Calu3 (cell line): ENCODE data around the gene B4GALT1. TPM values are rescaled to one million over a fixed set of nuclear protein-coding genes. Genes with fewer than 3 reads are reported as not detected.

Experiments used
- BruUV-seq: library from RNA; stranded (reverse); fragments of 400-500 nt; replicated peaks from 2 replicates; lab custom pipeline; 2021; lab: Mats Ljungman, UMichigan
- CTCF ChIA-PET: fragments of 300-600 bp; sonication (Branson Sonifier 250); formaldehyde crosslinking; loops from one replicate; lab custom pipeline; 2022; ENCODE audit warnings: antibody characterized with exemption; lab: Charles Lee
- DNase-seq: peaks from one replicate; pipeline ENCODE4 v3.0.0; 2022
- H3K27ac Mint-ChIP-seq: one replicate; pipeline ENCODE4 v1.8.0; 2022; ENCODE audit warnings: mixed read lengths; ENCODE audit not compliant: unreplicated experiment
- H3K27me3 Mint-ChIP-seq: one replicate; pipeline ENCODE4 v1.8.0; 2022; ENCODE audit warnings: mixed read lengths; ENCODE audit not compliant: unreplicated experiment
- H3K36me3 Mint-ChIP-seq: one replicate; pipeline ENCODE4 v1.8.0; 2022; ENCODE audit warnings: mild to moderate bottlenecking, moderate library complexity, mixed read lengths; ENCODE audit not compliant: insufficient read depth, unreplicated experiment
- H3K4me1 Mint-ChIP-seq: one replicate; pipeline ENCODE4 v1.8.0; 2022; ENCODE audit warnings: mild to moderate bottlenecking, low read depth, mixed read lengths; ENCODE audit not compliant: unreplicated experiment
- H3K4me3 Mint-ChIP-seq: one replicate; pipeline ENCODE4 v1.8.0; 2022; ENCODE audit warnings: mild to moderate bottlenecking, low read depth, moderate library complexity, mixed read lengths; ENCODE audit not compliant: unreplicated experiment
- H3K9me3 Mint-ChIP-seq: one replicate; pipeline ENCODE4 v1.8.0; 2022; ENCODE audit warnings: low read depth, mixed read lengths; ENCODE audit not compliant: unreplicated experiment
- intact Hi-C: fragments of 100-400 bp; cut with micrococcal nuclease; formaldehyde crosslinking; loops from one replicate; pipeline ENCODE4 v1.10.0; 2022; ENCODE audit not compliant: unreplicated experiment
- total RNA-seq: library from RNA; stranded (reverse); gene quantifications from 2 replicates; pipeline ENCODE4 v1.2.3, GENCODE V29; 2022
- TF ChIP-seq, protein P1 (sequence below): fragments of 200-600 bp; IDR thresholded peaks from one replicate; pipeline ENCODE4 v1.8.0; 2022; ENCODE audit warnings: antibody characterized with exemption; ENCODE audit not compliant: unreplicated experiment

Gene B4GALT1
- total RNA-seq, 1 experiment from 2014 or later = 71.1 TPM

DNA sequence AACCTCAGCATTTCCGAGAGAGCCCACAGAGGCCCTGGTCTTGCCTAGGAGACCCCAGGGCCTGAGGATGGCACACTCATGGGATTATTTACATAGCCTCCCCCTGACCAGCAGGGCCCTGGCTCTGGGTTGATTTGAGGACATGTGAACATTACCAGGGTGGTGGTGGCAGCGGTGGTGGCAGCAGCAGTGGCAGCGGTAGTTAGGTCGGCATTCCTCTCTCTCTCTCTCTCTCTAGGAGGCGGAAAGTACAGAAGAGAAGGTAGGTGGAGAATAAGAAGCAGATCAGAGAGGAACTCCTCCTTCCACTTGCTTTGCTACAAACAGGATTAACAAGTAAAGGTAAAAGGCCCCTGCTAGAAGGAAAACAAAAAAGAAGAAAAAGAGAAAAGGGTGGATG is 39.3 kb downstream of the B4GALT1 start:
- Mint-ChIP-seq H3K4me1 (peaks cover 54% of the 10 kb centered on the region), H3K9me3 (no peaks in the 10 kb centered on the region), H3K4me3 (no peak overlapping the region), H3K27ac (peak overlapping the region; percentile 56), H3K27me3 (no peaks in the 10 kb centered on the region), H3K36me3 (peaks cover 31% of the 10 kb centered on the region)
- intact Hi-C loops = no loop called here
- no peak for DNase-seq
- CTCF ChIA-PET = no interaction called here
- no TSS peak for BruUV-seq
- TF ChIP-seq, protein P1, sequence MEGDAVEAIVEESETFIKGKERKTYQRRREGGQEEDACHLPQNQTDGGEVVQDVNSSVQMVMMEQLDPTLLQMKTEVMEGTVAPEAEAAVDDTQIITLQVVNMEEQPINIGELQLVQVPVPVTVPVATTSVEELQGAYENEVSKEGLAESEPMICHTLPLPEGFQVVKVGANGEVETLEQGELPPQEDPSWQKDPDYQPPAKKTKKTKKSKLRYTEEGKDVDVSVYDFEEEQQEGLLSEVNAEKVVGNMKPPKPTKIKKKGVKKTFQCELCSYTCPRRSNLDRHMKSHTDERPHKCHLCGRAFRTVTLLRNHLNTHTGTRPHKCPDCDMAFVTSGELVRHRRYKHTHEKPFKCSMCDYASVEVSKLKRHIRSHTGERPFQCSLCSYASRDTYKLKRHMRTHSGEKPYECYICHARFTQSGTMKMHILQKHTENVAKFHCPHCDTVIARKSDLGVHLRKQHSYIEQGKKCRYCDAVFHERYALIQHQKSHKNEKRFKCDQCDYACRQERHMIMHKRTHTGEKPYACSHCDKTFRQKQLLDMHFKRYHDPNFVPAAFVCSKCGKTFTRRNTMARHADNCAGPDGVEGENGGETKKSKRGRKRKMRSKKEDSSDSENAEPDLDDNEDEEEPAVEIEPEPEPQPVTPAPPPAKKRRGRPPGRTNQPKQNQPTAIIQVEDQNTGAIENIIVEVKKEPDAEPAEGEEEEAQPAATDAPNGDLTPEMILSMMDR = no peak

DNA sequence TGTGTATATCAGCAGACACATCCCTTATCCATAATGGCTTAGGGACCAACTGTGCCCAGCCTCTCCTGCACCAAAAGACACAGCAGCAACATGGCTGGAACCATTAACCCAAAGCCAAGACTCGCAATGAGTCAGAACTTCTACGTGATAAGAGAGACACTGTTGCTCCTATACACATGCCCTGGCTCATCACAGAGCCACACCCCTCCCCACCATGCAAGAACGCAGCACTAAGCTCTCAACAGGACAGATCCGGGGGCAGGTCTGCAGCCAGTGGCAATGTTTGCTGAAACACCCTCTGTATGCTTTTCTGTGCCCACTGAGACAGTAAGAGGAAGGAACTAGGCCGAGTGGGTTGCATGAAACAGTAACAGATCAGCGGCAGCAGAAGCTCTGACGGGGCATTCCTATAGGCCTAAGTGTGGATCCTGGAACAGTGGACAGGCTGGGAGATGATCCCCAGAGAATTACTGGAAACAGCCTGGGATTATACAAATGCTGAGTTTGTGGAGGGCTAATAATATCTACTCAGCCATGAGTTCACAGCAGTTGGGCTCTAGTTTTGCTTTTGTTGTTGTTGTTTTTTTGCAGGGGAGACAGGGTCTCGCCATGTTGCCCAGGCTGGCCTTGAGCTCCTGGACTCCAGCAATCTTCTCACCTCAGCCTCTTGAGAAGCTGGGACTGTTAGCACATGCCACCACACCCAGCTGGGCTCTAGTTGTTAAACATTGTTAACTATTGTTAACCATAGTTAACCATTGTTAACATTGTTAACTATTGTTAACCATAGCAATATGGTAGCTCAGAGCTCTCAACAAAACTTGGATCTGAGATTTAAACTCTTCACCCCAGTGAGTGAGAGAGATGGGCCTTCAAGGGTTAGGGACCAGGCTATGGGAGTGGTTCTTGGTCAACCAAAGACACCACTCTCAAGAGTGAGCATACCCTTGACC is 41.0 kb downstream of the B4GALT1 start:
- TF ChIP-seq, protein P1 = no peak
- no peak for DNase-seq
- CTCF ChIA-PET = interaction anchor here (0.6 kb wide), 1 partner anchor 612 kb away, joined by 4 read pairs; no protein-coding TSS in a partner anchor

DNA sequence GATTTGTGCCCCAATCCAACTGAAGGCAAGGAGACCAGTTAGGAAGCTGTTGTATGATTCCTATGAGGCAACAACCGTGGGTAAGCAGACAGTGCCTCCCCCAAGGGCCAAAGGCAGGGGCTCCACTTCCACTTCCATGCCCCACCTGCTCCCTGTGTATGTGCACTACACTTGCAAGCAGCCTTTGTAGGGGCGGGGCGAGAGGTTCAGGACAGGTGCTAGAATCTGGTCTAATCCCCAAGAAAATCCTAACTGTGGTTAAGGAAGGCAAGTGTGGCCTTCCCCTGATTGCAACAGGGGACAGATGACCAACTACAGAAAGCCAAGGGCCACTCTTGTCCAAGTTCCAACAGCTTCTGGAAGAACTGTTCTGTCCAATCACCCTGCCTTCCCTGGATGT is 41.7 kb downstream of the B4GALT1 start:
- Mint-ChIP-seq H3K4me1 (peaks cover 35% of the 10 kb centered on the region), H3K27ac (no peak overlapping the region)

More for the DNA sequence above, 41.0 kb downstream of the B4GALT1 start:
- H3K36me3 Mint-ChIP-seq = peaks cover 31% of the 10 kb centered on the region
- H3K27me3 Mint-ChIP-seq = no peaks in the 10 kb centered on the region
- peaks cover 42% of the 10 kb centered on the region for H3K4me1 Mint-ChIP-seq
- intact Hi-C loops = no loop called here
- no peak overlapping the region for H3K27ac Mint-ChIP-seq
- BruUV-seq = no TSS peak
- no peak overlapping the region for H3K4me3 Mint-ChIP-seq
- no peaks in the 10 kb centered on the region for H3K9me3 Mint-ChIP-seq

DNA sequence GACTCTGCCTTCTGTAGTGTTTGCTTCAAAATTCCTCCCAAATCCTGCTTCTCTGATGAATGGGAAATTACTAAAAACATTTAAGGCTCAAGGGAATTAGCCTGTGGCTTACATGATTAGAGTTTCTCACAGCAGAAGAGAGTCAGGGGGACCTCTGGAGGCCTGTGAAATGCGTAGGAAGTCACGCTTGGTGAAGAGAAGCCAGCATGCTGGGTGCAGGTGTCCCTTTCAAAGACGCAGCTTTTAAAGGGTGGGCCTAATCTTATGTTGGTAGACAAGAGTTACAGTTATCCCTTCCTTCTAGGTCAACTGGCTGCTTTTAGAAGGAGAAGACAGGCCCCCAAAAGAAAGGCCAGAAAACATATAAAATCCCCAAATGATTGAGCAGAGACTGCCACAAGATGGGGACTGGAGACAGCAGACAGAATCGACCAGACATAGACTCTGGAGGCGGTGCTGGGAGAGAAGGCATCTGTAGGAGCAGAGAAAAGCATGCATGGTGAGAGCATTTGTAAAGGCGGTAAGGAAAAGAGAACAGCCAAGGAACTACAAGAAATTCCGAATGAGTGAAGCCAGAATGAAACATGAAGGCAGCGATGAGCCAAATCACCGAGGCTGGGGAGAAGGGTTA is 42.3 kb downstream of the B4GALT1 start:
- Mint-ChIP-seq H3K9me3 (no peaks in the 10 kb centered on the region), H3K4me3 (no peak overlapping the region), H3K27ac (no peak overlapping the region), H3K36me3 (peaks cover 26% of the 10 kb centered on the region), H3K27me3 (no peaks in the 10 kb centered on the region), H3K4me1 (peaks cover 29% of the 10 kb centered on the region)
- no TSS peak for BruUV-seq
- CTCF ChIA-PET = no interaction called here
- intact Hi-C loops = no loop called here
- TF ChIP-seq, protein P1 = no peak
- DNase-seq = no peak

More for the DNA sequence above, 41.7 kb downstream of the B4GALT1 start:
- Mint-ChIP-seq H3K9me3 (no peaks in the 10 kb centered on the region), H3K4me3 (no peak overlapping the region), H3K27me3 (no peaks in the 10 kb centered on the region), H3K36me3 (peaks cover 26% of the 10 kb centered on the region)
- no peak for DNase-seq
- intact Hi-C loops = no loop called here
- TF ChIP-seq, protein P1 = no peak
- CTCF ChIA-PET = no interaction called here
- BruUV-seq = no TSS peak
